Sigmoid colon (tissue), 7 donors: Measurements from ENCODE around the gene PLAC9. TPM values are rescaled to one million over a fixed set of nuclear protein-coding genes. Genes with fewer than 3 reads are reported as not detected.

ENCODE experiments used
- DNase-seq: peaks from one replicate; pipeline ENCODE4 v3.0.0-alpha.2; 2019
- H3K27ac ChIP-seq, 4 donors: fragments of 200-600 bp; sonication (generic); one replicate each; pipeline ENCODE4 v1.5.1; 2016 to 2019; ENCODE audit warnings: mild to moderate bottlenecking in 1 of 4
- H3K27me3 ChIP-seq, 3 donors: fragments of 200-600 bp; sonication (generic); one replicate each; pipeline ENCODE4 v1.5.1; 2019; ENCODE audit warnings: mild to moderate bottlenecking in 1 of 3
- H3K36me3 ChIP-seq, 4 donors: fragments of 200-600 bp; sonication (generic); one replicate each; pipeline ENCODE4 v1.5.1; 2016 to 2019
- H3K4me1 ChIP-seq, 4 donors: fragments of 200-600 bp; sonication (generic); one replicate each; pipeline ENCODE4 v1.5.1; 2017 to 2019
- H3K4me3 ChIP-seq, 4 donors: fragments of 200-600 bp; sonication (generic); one replicate each; pipeline ENCODE4 v1.5.1; 2017 to 2019; ENCODE audit warnings: mild to moderate bottlenecking in 2 of 4, moderate library complexity in 1 of 4
- H3K9me3 ChIP-seq, 4 donors: fragments of 200-600 bp in 3 of 4; sonication (generic) in 3 of 4; one replicate each; pipeline versions ENCODE4 v1.5.1 to v1.6.1; 2013 to 2019
- CTCF ChIP-seq, 4 experiments: fragments of 450-650 bp in 3 of 4; fragments of 200-600 bp in 1 of 4; IDR thresholded peaks; one replicate each; pipeline ENCODE4 v1.5.1; 2016 to 2019; ENCODE audit warnings: antibody characterized with exemption in 4 of 4, mild to moderate bottlenecking in 3 of 4, moderate library complexity in 2 of 4
- EP300 ChIP-seq, 4 donors: sonication (generic); formaldehyde crosslinking; IDR thresholded peaks; one replicate each; pipeline ENCODE4 v1.6.1; 2017; ENCODE audit warnings: antibody characterized with exemption in 4 of 4
- POLR2A ChIP-seq, 2 donors: fragments of 450-650 bp; IDR thresholded peaks; one replicate each; pipeline ENCODE4 v1.6.1; 2016; ENCODE audit warnings: antibody characterized with exemption in 2 of 2, mild to moderate bottlenecking in 2 of 2, moderate library complexity in 2 of 2
- POLR2AphosphoS5 ChIP-seq, 4 donors: sonication (generic); formaldehyde crosslinking; IDR thresholded peaks; one replicate each; pipeline ENCODE4 v1.6.1; 2017; ENCODE audit warnings: antibody characterized with exemption in 4 of 4
- WGBS, 2 donors: extraction: QIAGEN DNeasy Blood & Tissue Kit; methylation state at CpG; one replicate each; pipeline ENCODE4 v1.1.7; 2013; 5-methylcytosine and 5-hydroxymethylcytosine counted together
- intact Hi-C: fragments of 100-400 bp; cut with DNase I; formaldehyde crosslinking; loops from one replicate; pipeline ENCODE4 v1.15.1; 2023
- polyA plus RNA-seq, 3 donors: library from polyadenylated mRNA; stranded (reverse); fragments of 200-250 nt; gene quantifications; one replicate each; pipeline ENCODE4 v1.2.3, GENCODE V29; 2013
- total RNA-seq, 4 donors: library from RNA; depleted of rRNA; stranded (reverse); fragments of >200 nt; gene quantifications; one replicate each; pipeline ENCODE4 v1.1.0, GENCODE V29; 2016
- donor health status: healthy with polysubstance abuse.
- donor health status: Bipolar disorder and iron deficiency.
- donor health status: healthy.

Gene PLAC9
- total and polyA plus RNA-seq, 7 donors: 1.2 to 23.4 (median 7.6) TPM

- DNase-seq: no peak
- intact Hi-C loops: loop anchor here (10.0 kb wide), 1 partner anchor 774 kb away; no protein-coding TSS in a partner anchor
- peaks cover 0 to 5% (median 1%) of the 10 kb centered on the region in 4 donors for H3K9me3 ChIP-seq
- peaks cover 0 to 36% (median 14%) of the 10 kb centered on the region in 4 donors for H3K36me3 ChIP-seq
- H3K27ac ChIP-seq: no peak overlapping the region
- no peak overlapping the region for H3K4me3 ChIP-seq
- TF ChIP-seq EP300 (IDR thresholded peaks at IDR 0.05): no peak
- no peak for TF ChIP-seq CTCF (IDR thresholded peaks at IDR 0.05)
- TF ChIP-seq POLR2AphosphoS5 (IDR thresholded peaks at IDR 0.05): no peak
- TF ChIP-seq POLR2A (IDR thresholded peaks at IDR 0.05): no peak
- peaks cover 0 to 11% (median 8%) of the 10 kb centered on the region in 4 donors for H3K4me1 ChIP-seq
- WGBS, 2 donors: 96 to 98% methylated on average over 2 of the region's 2 CpGs
- no peaks in the 10 kb centered on the region for H3K27me3 ChIP-seq
These were observed 16.6 kb downstream of the PLAC9 start for GRCh38 chr10:80149123-80149522.

- Histone ChIP-seq H3K27me3 (no peaks in the 10 kb centered on the region), H3K4me1 (peaks cover 0 to 10% (median 5%) of the 10 kb centered on the region in 4 donors), H3K36me3 (peaks cover 0 to 47% (median 18%) of the 10 kb centered on the region in 4 donors), H3K9me3 (peaks cover 0 to 5% (median 1%) of the 10 kb centered on the region in 4 donors), H3K4me3 (no peak overlapping the region), H3K27ac (no peak overlapping the region)
- 20 to 53% methylated on average over 2 of the region's 2 CpGs for WGBS, 2 donors
- DNase-seq: no peak
- intact Hi-C loops: no loop called here
- TF ChIP-seq POLR2AphosphoS5 (IDR thresholded peaks at IDR 0.05) (no peak), CTCF (IDR thresholded peaks at IDR 0.05) (no peak), POLR2A (IDR thresholded peaks at IDR 0.05) (no peak), EP300 (IDR thresholded peaks at IDR 0.05) (no peak)
These were observed 17.6 kb downstream of the PLAC9 start for GRCh38 chr10:80150172-80150571.

- Histone ChIP-seq H3K9me3 (peaks cover 0 to 5% (median 1%) of the 10 kb centered on the region in 4 donors), H3K4me3 (no peak overlapping the region), H3K27ac (no peak overlapping the region), H3K4me1 (peaks cover 0 to 34% (median 18%) of the 10 kb centered on the region in 4 donors), H3K27me3 (no peaks in the 10 kb centered on the region), H3K36me3 (peaks cover 5 to 73% (median 37%) of the 10 kb centered on the region in 4 donors)
- 75 to 90% methylated on average over 6 of the region's 6 CpGs for WGBS, 2 donors
- TF ChIP-seq EP300 (IDR thresholded peaks at IDR 0.05): no peak
- TF ChIP-seq CTCF (IDR thresholded peaks at IDR 0.05): no peak
- no peak for TF ChIP-seq POLR2A (IDR thresholded peaks at IDR 0.05)
- TF ChIP-seq POLR2AphosphoS5 (IDR thresholded peaks at IDR 0.05): peak in 1 of 4 donors; percentile 6
- intact Hi-C loops: no loop called here
- DNase-seq: no peak
These were observed 20.3 kb downstream of the PLAC9 start for GRCh38 chr10:80152820-80153219.

GRCh38 chr10:80153460-80153859 lies 20.9 kb downstream of the PLAC9 start:
- peaks cover 5 to 77% (median 38%) of the 10 kb centered on the region in 4 donors for H3K36me3 ChIP-seq
- intact Hi-C loops: no loop called here

More at GRCh38 chr10:80153460-80153859, 20.9 kb downstream of the PLAC9 start:
- TF ChIP-seq EP300 (IDR thresholded peaks at IDR 0.05) (no peak), POLR2A (IDR thresholded peaks at IDR 0.05) (no peak), CTCF (IDR thresholded peaks at IDR 0.05) (no peak), POLR2AphosphoS5 (IDR thresholded peaks at IDR 0.05) (no peak)
- Histone ChIP-seq H3K27me3 (no peaks in the 10 kb centered on the region), H3K4me3 (no peak overlapping the region), H3K27ac (peak overlapping the region in 1 of 4 donors; percentile 89), H3K9me3 (peaks cover 0 to 5% (median 1%) of the 10 kb centered on the region in 4 donors), H3K4me1 (peaks cover 0 to 41% (median 23%) of the 10 kb centered on the region in 4 donors)
- DNase-seq: peak; percentile 65
- 85 to 97% methylated on average over 3 of the region's 3 CpGs for WGBS, 2 donors
